B cell (primary cell): ENCODE results near the gene LRP1.

Experiments
- EZH2 ChIP-seq: IDR thresholded peaks from 2 replicates; pipeline ENCODE4 v1.6.1; 2012; ENCODE audit warnings: borderline replicate concordance, low read depth, mild to moderate bottlenecking, moderate library complexity, low read length; ENCODE audit not compliant: insufficient read depth, poor library complexity, severe bottlenecking
- TF ChIP-seq, protein P1 (sequence below): fragments of 200-600 bp; IDR thresholded peaks from one replicate; pipeline ENCODE4 v1.8.0; 2022; ENCODE audit warnings: antibody characterized with exemption, mild to moderate bottlenecking

DNA sequence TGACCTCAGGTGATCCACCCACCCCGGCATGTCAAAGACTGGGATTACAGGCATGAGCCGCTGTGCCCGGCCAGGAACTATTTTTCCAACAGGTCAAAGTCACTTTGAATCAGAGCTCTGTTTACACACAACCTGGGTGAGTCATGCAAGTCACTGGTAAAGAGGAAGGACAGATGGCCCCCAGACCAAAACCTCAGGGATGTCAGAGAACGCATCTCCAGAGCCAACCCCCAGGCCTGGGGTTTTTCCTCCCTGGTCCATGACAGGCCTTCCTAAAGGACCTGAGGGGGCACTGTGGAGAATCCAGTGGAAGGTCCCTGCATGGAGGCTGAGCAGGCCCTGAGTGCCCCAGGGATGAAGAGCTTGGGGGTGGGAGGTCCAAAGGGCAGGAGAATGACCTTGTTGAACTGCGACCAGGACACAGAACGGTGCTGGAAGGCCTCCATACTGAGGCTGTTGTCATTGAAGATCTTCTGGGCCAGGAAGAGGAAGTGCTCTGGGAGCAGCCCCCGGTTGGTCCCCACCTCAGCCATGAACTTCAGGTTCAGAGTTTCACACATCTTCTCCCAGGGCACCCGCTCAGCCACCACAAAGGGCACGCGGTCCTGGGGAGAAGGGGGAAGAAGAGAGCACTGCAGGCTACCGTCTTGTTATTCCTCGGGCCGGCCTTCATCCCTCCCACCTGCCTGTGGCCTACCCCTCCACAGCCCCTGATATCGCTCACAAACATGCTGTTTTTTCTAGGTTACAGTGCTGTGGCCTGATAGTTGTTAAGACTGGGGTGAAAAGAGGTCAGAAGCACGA, 26.2 kb upstream of the LRP1 start:
- TF ChIP-seq, protein P1, sequence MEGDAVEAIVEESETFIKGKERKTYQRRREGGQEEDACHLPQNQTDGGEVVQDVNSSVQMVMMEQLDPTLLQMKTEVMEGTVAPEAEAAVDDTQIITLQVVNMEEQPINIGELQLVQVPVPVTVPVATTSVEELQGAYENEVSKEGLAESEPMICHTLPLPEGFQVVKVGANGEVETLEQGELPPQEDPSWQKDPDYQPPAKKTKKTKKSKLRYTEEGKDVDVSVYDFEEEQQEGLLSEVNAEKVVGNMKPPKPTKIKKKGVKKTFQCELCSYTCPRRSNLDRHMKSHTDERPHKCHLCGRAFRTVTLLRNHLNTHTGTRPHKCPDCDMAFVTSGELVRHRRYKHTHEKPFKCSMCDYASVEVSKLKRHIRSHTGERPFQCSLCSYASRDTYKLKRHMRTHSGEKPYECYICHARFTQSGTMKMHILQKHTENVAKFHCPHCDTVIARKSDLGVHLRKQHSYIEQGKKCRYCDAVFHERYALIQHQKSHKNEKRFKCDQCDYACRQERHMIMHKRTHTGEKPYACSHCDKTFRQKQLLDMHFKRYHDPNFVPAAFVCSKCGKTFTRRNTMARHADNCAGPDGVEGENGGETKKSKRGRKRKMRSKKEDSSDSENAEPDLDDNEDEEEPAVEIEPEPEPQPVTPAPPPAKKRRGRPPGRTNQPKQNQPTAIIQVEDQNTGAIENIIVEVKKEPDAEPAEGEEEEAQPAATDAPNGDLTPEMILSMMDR = no peak
- TF ChIP-seq EZH2 = no peak
